Panc1 (cell line): ENCODE results near the gene ZNF784. TPM values are rescaled to one million over a fixed set of nuclear protein-coding genes. Genes with fewer than 3 reads are reported as not detected.

Experiments used
- ATAC-seq: fragments of 200-7000 bp; cut with Tn5 transposase; 2 replicates; pipeline ENCODE4 v1.9.1; 2020; ENCODE audit warnings: mild to moderate bottlenecking, moderate library complexity
- BruUV-seq: library from RNA; stranded (reverse); fragments of 400-500 nt; replicated peaks from 2 replicates; lab custom pipeline; 2021; lab: Mats Ljungman, UMichigan
- CTCF ChIA-PET: fragments of 300-600 bp; sonication (Branson Sonifier 250); formaldehyde crosslinking; loops from one replicate; lab custom pipeline; 2022; ENCODE audit warnings: antibody characterized with exemption; lab: Charles Lee
- POLR2A ChIA-PET: fragments of 300-600 bp; sonication (Branson Sonifier 250); formaldehyde crosslinking; loops from one replicate; lab custom pipeline; 2022; ENCODE audit warnings: antibody characterized with exemption; lab: Charles Lee
- DNase-seq: peaks from one replicate; pipeline ENCODE4 v3.0.0-alpha.2; 2010; ENCODE audit warnings: low read depth, low spot score
- H3K27ac ChIP-seq: 2 replicates; pipeline ENCODE4 v1.5.1; 2011; ENCODE audit warnings: mild to moderate bottlenecking, low read length, inconsistent platforms
- H3K27me3 ChIP-seq: fragments of 200-500 bp; sonication (Bioruptor generic); 2 replicates; pipeline ENCODE4 v1.6.0; 2014; ENCODE audit warnings: low read length, inconsistent platforms; ENCODE audit not compliant: control insufficient read depth, insufficient read depth
- H3K36me3 ChIP-seq: fragments of 200-500 bp; sonication (Bioruptor generic); 2 replicates; pipeline ENCODE4 v1.5.1; 2014; ENCODE audit warnings: inconsistent platforms, mild to moderate bottlenecking, low read length, moderate library complexity; ENCODE audit not compliant: control insufficient read depth, insufficient read depth
- H3K4me1 ChIP-seq: 2 replicates; pipeline ENCODE4 v1.5.1; 2011; ENCODE audit warnings: inconsistent platforms, mild to moderate bottlenecking, low read length, moderate library complexity; ENCODE audit not compliant: control insufficient read depth, insufficient read depth
- H3K4me3 ChIP-seq, 2 experiments: 2 replicates each; pipeline ENCODE4 v1.5.1; 2011 to 2012; ENCODE audit warnings: low read depth in 2 of 2, low read length in 2 of 2, mild to moderate bottlenecking in 2 of 2, inconsistent platforms in 1 of 2, moderate library complexity in 1 of 2
- H3K9me3 ChIP-seq: fragments of 200-500 bp; sonication (Bioruptor generic); 2 replicates; pipeline ENCODE4 v1.5.1; 2014; ENCODE audit warnings: low read depth, mild to moderate bottlenecking, inconsistent platforms, low read length, moderate library complexity; ENCODE audit not compliant: control insufficient read depth, insufficient read depth
- POLR2AphosphoS5 ChIP-seq: IDR thresholded peaks from 2 replicates; pipeline ENCODE4 v1.6.1; 2012; ENCODE audit warnings: mild to moderate bottlenecking, low read depth, low read length, moderate library complexity
- SIN3A ChIP-seq: IDR thresholded peaks from 2 replicates; pipeline ENCODE4 v1.6.1; 2012; ENCODE audit warnings: low read depth, mild to moderate bottlenecking, low read length, moderate library complexity, borderline replicate concordance; ENCODE audit not compliant: insufficient read depth
- TCF7L2 ChIP-seq: IDR thresholded peaks from 2 replicates; pipeline ENCODE4 v1.6.1; 2011; ENCODE audit warnings: mild to moderate bottlenecking, low read depth, low read length, inconsistent platforms
- in situ Hi-C: cut with HindIII; loops from 2 replicates; pipeline ENCODE4 v1.10.0; 2016; ENCODE audit warnings: low sequenced_read_pairs, low pct_unique_long_range_greater_than_20kb
- intact Hi-C: fragments of 100-400 bp; cut with micrococcal nuclease; formaldehyde crosslinking; loops from one replicate; pipeline ENCODE4 v1.10.0; 2022; ENCODE audit not compliant: unreplicated experiment
- total RNA-seq: library from RNA; stranded (reverse); gene quantifications from one replicate; pipeline ENCODE4 v1.2.1, GENCODE V29; 2021; ENCODE audit not compliant: unreplicated experiment
- TF ChIP-seq, protein P1 (sequence below), 2 experiments: IDR thresholded peaks; 2 replicates each; pipeline ENCODE4 v1.6.1; 2011 to 2012; ENCODE audit warnings: low read depth in 2 of 2, control low read depth in 1 of 2, low read length in 1 of 2, mild to moderate bottlenecking in 1 of 2, moderate library complexity in 1 of 2; ENCODE audit not compliant: insufficient read depth in 1 of 2
- TF ChIP-seq, protein P2 (sequence below): fragments of 450-650 bp; IDR thresholded peaks from 2 replicates; pipeline ENCODE4 v1.5.1; 2017; ENCODE audit warnings: mild to moderate bottlenecking

The ZNF784 gene
- total RNA-seq, 1 experiment from 2014 or later: 8.9 TPM

DNA sequence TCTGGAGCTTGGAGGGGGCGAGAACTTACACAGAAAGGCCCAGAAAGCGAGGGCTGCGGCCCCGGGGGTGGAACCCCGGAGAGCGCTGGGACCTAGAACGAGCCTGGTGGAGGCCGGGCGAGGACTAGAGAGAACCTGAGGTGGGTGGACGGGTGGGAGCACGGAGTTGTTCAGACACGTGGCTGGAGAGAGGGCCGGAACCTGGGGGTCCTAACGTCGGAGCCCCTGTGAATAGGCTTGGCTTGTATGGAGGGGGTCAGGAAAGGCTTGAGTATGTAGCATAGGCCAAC is 19.5 kb upstream of the ZNF784 start:
- TF ChIP-seq, protein P1, sequence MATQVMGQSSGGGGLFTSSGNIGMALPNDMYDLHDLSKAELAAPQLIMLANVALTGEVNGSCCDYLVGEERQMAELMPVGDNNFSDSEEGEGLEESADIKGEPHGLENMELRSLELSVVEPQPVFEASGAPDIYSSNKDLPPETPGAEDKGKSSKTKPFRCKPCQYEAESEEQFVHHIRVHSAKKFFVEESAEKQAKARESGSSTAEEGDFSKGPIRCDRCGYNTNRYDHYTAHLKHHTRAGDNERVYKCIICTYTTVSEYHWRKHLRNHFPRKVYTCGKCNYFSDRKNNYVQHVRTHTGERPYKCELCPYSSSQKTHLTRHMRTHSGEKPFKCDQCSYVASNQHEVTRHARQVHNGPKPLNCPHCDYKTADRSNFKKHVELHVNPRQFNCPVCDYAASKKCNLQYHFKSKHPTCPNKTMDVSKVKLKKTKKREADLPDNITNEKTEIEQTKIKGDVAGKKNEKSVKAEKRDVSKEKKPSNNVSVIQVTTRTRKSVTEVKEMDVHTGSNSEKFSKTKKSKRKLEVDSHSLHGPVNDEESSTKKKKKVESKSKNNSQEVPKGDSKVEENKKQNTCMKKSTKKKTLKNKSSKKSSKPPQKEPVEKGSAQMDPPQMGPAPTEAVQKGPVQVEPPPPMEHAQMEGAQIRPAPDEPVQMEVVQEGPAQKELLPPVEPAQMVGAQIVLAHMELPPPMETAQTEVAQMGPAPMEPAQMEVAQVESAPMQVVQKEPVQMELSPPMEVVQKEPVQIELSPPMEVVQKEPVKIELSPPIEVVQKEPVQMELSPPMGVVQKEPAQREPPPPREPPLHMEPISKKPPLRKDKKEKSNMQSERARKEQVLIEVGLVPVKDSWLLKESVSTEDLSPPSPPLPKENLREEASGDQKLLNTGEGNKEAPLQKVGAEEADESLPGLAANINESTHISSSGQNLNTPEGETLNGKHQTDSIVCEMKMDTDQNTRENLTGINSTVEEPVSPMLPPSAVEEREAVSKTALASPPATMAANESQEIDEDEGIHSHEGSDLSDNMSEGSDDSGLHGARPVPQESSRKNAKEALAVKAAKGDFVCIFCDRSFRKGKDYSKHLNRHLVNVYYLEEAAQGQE (IDR thresholded peaks at IDR 0.05; ENCODE audit: insufficient read depth in 1 of 2, low read depth in 2 of 2, low read length in 1 of 2): no peak
- TF ChIP-seq TCF7L2 (no peak), SIN3A (no peak), POLR2AphosphoS5 (no peak)
- TF ChIP-seq, protein P2, sequence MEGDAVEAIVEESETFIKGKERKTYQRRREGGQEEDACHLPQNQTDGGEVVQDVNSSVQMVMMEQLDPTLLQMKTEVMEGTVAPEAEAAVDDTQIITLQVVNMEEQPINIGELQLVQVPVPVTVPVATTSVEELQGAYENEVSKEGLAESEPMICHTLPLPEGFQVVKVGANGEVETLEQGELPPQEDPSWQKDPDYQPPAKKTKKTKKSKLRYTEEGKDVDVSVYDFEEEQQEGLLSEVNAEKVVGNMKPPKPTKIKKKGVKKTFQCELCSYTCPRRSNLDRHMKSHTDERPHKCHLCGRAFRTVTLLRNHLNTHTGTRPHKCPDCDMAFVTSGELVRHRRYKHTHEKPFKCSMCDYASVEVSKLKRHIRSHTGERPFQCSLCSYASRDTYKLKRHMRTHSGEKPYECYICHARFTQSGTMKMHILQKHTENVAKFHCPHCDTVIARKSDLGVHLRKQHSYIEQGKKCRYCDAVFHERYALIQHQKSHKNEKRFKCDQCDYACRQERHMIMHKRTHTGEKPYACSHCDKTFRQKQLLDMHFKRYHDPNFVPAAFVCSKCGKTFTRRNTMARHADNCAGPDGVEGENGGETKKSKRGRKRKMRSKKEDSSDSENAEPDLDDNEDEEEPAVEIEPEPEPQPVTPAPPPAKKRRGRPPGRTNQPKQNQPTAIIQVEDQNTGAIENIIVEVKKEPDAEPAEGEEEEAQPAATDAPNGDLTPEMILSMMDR: no peak
- in situ Hi-C loops: no loop called here
- Histone ChIP-seq H3K36me3 (peaks cover 13% of the 10 kb centered on the region), H3K9me3 (no peaks in the 10 kb centered on the region), H3K4me1 (peaks cover 46% of the 10 kb centered on the region), H3K27ac (peak overlapping the region; percentile 96), H3K4me3 (peak overlapping the region; percentile 63 to 93), H3K27me3 (no peaks in the 10 kb centered on the region)
- no peak for ATAC-seq
- CTCF ChIA-PET: no interaction called here
- no peak for DNase-seq
- intact Hi-C loops: no loop called here
- POLR2A ChIA-PET: interaction anchor here (0.6 kb wide), 1 partner anchor 9 kb away, joined by 6 read pairs; no protein-coding TSS in a partner anchor
- BruUV-seq: no TSS peak

DNA sequence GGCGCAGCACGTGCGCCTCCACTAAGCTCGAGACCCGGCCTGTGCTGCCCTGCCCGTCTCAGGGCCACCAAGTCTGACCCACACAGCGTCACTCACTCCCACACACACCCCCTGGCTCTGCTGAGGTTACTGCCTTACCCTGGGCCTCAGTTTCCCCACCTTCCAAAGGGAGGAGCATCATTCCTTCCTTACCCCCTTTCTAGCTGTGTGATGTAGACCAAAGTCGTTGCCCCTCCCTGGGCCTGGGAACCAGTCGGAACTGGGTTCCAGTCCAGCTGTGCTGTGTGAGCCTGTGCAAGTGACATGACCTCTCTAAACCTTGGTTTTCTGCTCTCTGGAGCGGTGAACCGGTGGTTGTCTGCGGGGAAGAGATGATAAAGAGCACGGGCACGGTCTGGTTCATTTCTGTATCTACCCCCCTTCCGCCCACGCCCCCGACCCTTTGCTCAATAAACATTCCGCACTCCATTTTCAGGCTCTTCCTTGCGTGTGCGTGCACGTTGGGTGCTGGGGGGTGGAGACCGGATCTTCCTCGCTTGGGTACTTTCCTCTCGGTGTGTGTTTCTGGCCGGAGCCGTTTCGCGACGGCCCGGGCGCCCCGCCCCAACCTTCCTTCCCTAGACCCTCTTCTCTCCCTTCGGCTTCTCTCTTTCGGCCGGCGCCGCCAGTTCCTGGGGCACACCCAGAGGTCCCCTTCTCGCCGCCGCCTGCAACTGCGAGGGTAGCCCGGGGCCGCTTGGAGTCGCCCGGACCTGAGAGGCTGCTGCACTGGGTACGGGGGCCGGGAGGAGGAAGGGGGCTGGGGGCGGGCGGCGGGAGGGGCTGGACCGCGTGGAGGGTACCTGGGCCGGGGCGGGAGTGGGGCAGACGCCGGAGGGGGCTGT is 18.9 kb upstream of the ZNF784 start, which contains the start of gene ZNF581:
TSS of gene ZNF581 (plus strand) at position 647 of the 884 bp plus-strand sequence. CDS start 923 bp downstream, outside the sequence.
- H3K4me1 ChIP-seq: peaks cover 43% of the 10 kb centered on the region
- ChIA-PET POLR2A (interaction anchor here (0.6 kb wide), 1 partner anchor 9 kb away, joined by 6 read pairs; no protein-coding TSS in a partner anchor), CTCF (no interaction called here)
- DNase-seq (no peak), ATAC-seq (peak; percentile 55)
- H3K36me3 ChIP-seq: peaks cover 13% of the 10 kb centered on the region
- in situ Hi-C loops: no loop called here
- H3K9me3 ChIP-seq: no peaks in the 10 kb centered on the region
- peak within 1 kb of the TSS; percentile 96 for H3K27ac ChIP-seq
- no peaks in the 10 kb centered on the region for H3K27me3 ChIP-seq
- peak within 1 kb of the TSS; percentile 63 to 93 for H3K4me3 ChIP-seq
- BruUV-seq: no TSS peak
- intact Hi-C loops: no loop called here
- TF ChIP-seq, protein P1 (IDR thresholded peaks at IDR 0.05; ENCODE audit: insufficient read depth in 1 of 2, low read depth in 2 of 2, low read length in 1 of 2): no peak
- TF ChIP-seq SIN3A (peak; percentile 82), POLR2AphosphoS5 (peak; percentile 92), TCF7L2 (0 out of 2 replicates have a peak, but pooled peaks have one; percentile 30)
- TF ChIP-seq, protein P2: no peak
